Osteoblast (primary cell): Measurements from ENCODE around the gene OSBPL6. TPM values are rescaled to one million over a fixed set of nuclear protein-coding genes. Genes with fewer than 3 reads are reported as not detected.
"Not testable (repeated sequence)": the region's sequence is repeated elsewhere in the genome, so short reads cannot be mapped to it uniquely, and the experiment has no call there.

Experiments
- DNase-seq: peaks from one replicate; pipeline ENCODE4 v3.0.0; 2011; ENCODE audit warnings: low spot score, mixed read lengths; ENCODE audit not compliant: insufficient read length; ENCODE audit errors: missing footprints
- H2AFZ ChIP-seq: 2 replicates; pipeline ENCODE4 v1.6.0; 2011; ENCODE audit warnings: mild to moderate bottlenecking, low read length
- H3K27ac ChIP-seq: 2 replicates; pipeline ENCODE4 v1.5.1; 2011; ENCODE audit warnings: mild to moderate bottlenecking, low read depth, low read length, moderate library complexity
- H3K27me3 ChIP-seq: 2 replicates; pipeline ENCODE4 v1.6.0; 2012; ENCODE audit warnings: mild to moderate bottlenecking, control low read depth, inconsistent platforms, low read length, moderate library complexity; ENCODE audit not compliant: insufficient read depth
- H3K36me3 ChIP-seq: 2 replicates; pipeline ENCODE4 v1.5.1; 2011; ENCODE audit warnings: mild to moderate bottlenecking, low read length, control low read depth, moderate library complexity; ENCODE audit not compliant: insufficient read depth
- H3K4me1 ChIP-seq: 2 replicates; pipeline ENCODE4 v1.5.1; 2011; ENCODE audit warnings: mild to moderate bottlenecking, low read length, control low read depth, moderate library complexity; ENCODE audit not compliant: insufficient read depth
- H3K4me2 ChIP-seq: 2 replicates; pipeline ENCODE4 v1.6.0; 2011; ENCODE audit warnings: mild to moderate bottlenecking, low read length; ENCODE audit not compliant: insufficient read depth
- H3K4me3 ChIP-seq: fragments of 200-600 bp; sonication (generic); 3 replicates; pipeline ENCODE4 v1.5.1; 2012; ENCODE audit warnings: mild to moderate bottlenecking, low read length, inconsistent platforms; ENCODE audit not compliant: insufficient read depth
- H3K79me2 ChIP-seq: 2 replicates; pipeline ENCODE4 v1.6.0; 2012; ENCODE audit warnings: mild to moderate bottlenecking, low read length, control low read depth, inconsistent platforms; ENCODE audit not compliant: insufficient read depth
- H3K9me3 ChIP-seq: 2 replicates; pipeline ENCODE4 v1.5.1; 2011; ENCODE audit warnings: low read depth, low read length, control low read depth
- H4K20me1 ChIP-seq: 2 replicates; pipeline ENCODE4 v1.6.0; 2012; ENCODE audit warnings: mild to moderate bottlenecking, low read length, control low read depth; ENCODE audit not compliant: insufficient read depth
- CTCF ChIP-seq: IDR thresholded peaks from 2 replicates; pipeline ENCODE4 v1.5.1; 2011; ENCODE audit warnings: mild to moderate bottlenecking, low read depth, low read length, moderate library complexity; ENCODE audit errors: extremely low read depth
- total RNA-seq: library from RNA; depleted of rRNA; stranded (reverse); fragments of >200 nt; gene quantifications from 2 replicates; pipeline ENCODE4 v1.2.3, GENCODE V29; 2012

The OSBPL6 gene
- total RNA-seq, 1 donor = 5.4 TPM

DNA sequence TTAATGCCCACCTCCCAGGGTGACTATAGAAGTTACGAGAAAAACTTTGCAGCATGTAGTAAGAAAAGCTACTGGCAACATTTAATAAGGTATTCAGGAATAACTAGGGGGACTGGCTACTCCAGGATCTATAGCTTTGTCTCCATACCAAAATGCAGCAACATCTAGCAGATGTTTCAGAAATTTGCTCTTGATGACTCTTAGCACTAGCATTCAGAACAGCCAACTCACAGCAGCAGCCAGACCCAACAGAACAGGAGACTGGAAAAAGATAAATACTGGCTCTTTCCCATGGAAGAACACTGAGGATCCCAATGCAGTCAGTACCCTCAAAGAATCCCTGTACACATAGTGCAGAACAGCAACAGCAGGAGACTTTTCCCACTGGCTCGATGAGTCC is 151.6 kb downstream of the OSBPL6 start:
- no peak overlapping the region for H3K27ac ChIP-seq
- H3K9me3 ChIP-seq = no peaks in the 10 kb centered on the region
- no peaks in the 10 kb centered on the region for H3K36me3 ChIP-seq
- no peak for DNase-seq
- no peak for TF ChIP-seq CTCF
- no peaks in the 10 kb centered on the region for H4K20me1 ChIP-seq
- no peaks in the 10 kb centered on the region for H3K4me1 ChIP-seq
- no peaks in the 10 kb centered on the region for H3K79me2 ChIP-seq
- no peak overlapping the region for H3K4me2 ChIP-seq
- no peak overlapping the region for H2AFZ ChIP-seq
- no peak overlapping the region for H3K4me3 ChIP-seq
- no peaks in the 10 kb centered on the region for H3K27me3 ChIP-seq

DNA sequence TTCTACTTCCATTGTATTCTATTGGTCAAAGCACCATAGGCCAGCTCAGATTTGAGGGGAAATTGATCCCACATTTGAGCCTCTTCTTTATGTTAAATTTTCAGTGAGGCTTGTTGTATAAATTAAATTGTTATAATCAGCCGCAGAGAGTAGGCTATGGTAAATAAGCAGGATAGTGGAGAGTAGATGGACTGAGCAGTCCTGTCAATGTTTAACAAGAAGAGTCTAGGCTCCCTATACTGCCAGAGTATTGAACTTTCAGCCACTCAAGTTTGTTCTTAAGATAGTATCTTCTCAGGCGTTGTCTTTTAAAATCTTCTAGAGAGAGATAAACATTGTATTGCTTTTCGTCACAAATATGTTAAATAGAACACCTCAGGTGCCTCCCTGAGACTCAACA is 155.7 kb downstream of the OSBPL6 start:
- no peak for TF ChIP-seq CTCF

GRCh38 chr2:178357704-178358103 is 163.4 kb downstream of the OSBPL6 start:
- H3K27ac ChIP-seq, H3K4me2 ChIP-seq, H4K20me1 ChIP-seq, H2AFZ ChIP-seq, H3K36me3 ChIP-seq, H3K4me1 ChIP-seq, H3K9me3 ChIP-seq, H3K27me3 ChIP-seq, DNase-seq, H3K79me2 ChIP-seq, H3K4me3 ChIP-seq: not testable (repeated sequence)

More for the DNA sequence above, 155.7 kb downstream of the OSBPL6 start:
- Histone ChIP-seq H3K4me1 (no peaks in the 10 kb centered on the region), H2AFZ (no peak overlapping the region), H3K27ac (no peak overlapping the region), H3K4me3 (no peak overlapping the region), H3K4me2 (no peak overlapping the region), H3K27me3 (no peaks in the 10 kb centered on the region), H3K9me3 (no peaks in the 10 kb centered on the region), H4K20me1 (no peaks in the 10 kb centered on the region), H3K36me3 (no peaks in the 10 kb centered on the region), H3K79me2 (no peaks in the 10 kb centered on the region)
- DNase-seq = no peak

GRCh38 chr2:178359192-178359912 is 165.0 kb downstream of the OSBPL6 start:
- no peak overlapping the region for H2AFZ ChIP-seq
- H3K27me3 ChIP-seq = no peaks in the 10 kb centered on the region
- no peak overlapping the region for H3K4me3 ChIP-seq
- H3K4me2 ChIP-seq = no peak overlapping the region
- no peaks in the 10 kb centered on the region for H3K36me3 ChIP-seq
- H3K4me1 ChIP-seq = no peaks in the 10 kb centered on the region
- H4K20me1 ChIP-seq = no peaks in the 10 kb centered on the region
- no peak overlapping the region for H3K27ac ChIP-seq
- H3K9me3 ChIP-seq = no peaks in the 10 kb centered on the region
- H3K79me2 ChIP-seq = no peaks in the 10 kb centered on the region
- no peak for TF ChIP-seq CTCF
- no peak for DNase-seq
